AG04449 (cell line): ENCODE data around the gene AFF3.

Experiments used
- CTCF ChIA-PET: fragments of 350-600 bp; formaldehyde crosslinking; extraction: SDS; loops from one replicate; lab custom pipeline; 2021; ENCODE audit warnings: antibody characterized with exemption; lab: Yijun Ruan, JAX
- POLR2A ChIA-PET: fragments of 400-600, 350-600 bp; formaldehyde crosslinking; extraction: SDS; loops from one replicate; lab custom pipeline; 2020; ENCODE audit warnings: antibody characterized with exemption, inconsistent platforms; lab: Yijun Ruan, JAX
- DNase-seq: peaks from one replicate; pipeline ENCODE4 v3.0.0-alpha.2; 2010; ENCODE audit warnings: low read depth, low spot score
- H3K4me3 ChIP-seq: 2 replicates; pipeline ENCODE4 v1.5.1; 2011; ENCODE audit warnings: low read depth, mild to moderate bottlenecking, control low read depth, low read length
- CTCF ChIP-seq: IDR thresholded peaks from one replicate; pipeline ENCODE4 v1.5.1; 2011; ENCODE audit warnings: mild to moderate bottlenecking, moderate library complexity, low read length, control low read depth, inconsistent platforms; ENCODE audit not compliant: insufficient read depth; ENCODE audit errors: missing control alignments

AFF3 gene

GRCh38 chr2:100151310-100151709, 8.9 kb upstream of the AFF3 start:
- no peak for TF ChIP-seq CTCF
- ChIA-PET CTCF (no interaction called here), POLR2A (no interaction called here)
- no peak for DNase-seq
- no peak overlapping the region for H3K4me3 ChIP-seq

GRCh38 chr2:100148883-100149282, 6.5 kb upstream of the AFF3 start:
- CTCF ChIA-PET = no interaction called here
- H3K4me3 ChIP-seq = no peak overlapping the region
- TF ChIP-seq CTCF = no peak
- POLR2A ChIA-PET = interaction anchor here (0.6 kb wide), 1 partner anchor 300 kb away, joined by 3 read pairs; no protein-coding TSS in a partner anchor
- no peak for DNase-seq

- TF ChIP-seq CTCF = no peak
- ChIA-PET CTCF (no interaction called here), POLR2A (no interaction called here)
- H3K4me3 ChIP-seq = no peak overlapping the region
- DNase-seq = no peak
These were observed 4.2 kb upstream of the AFF3 start for GRCh38 chr2:100146657-100146960.

GRCh38 chr2:100145893-100146656, 3.7 kb upstream of the AFF3 start:
- CTCF ChIA-PET = no interaction called here
- TF ChIP-seq CTCF = no peak
- DNase-seq = no peak
- no peak overlapping the region for H3K4me3 ChIP-seq
- POLR2A ChIA-PET = no interaction called here

GRCh38 chr2:100143286-100143685, 896 bp upstream of the AFF3 start:
- CTCF ChIA-PET = no interaction called here
- DNase-seq = no peak
- POLR2A ChIA-PET = no interaction called here
- TF ChIP-seq CTCF = no peak
- no peak overlapping the region for H3K4me3 ChIP-seq

- no peak for DNase-seq
- ChIA-PET CTCF (no interaction called here), POLR2A (no interaction called here)
- no peak overlapping the region for H3K4me3 ChIP-seq
- no peak for TF ChIP-seq CTCF
These were observed 484 bp downstream of the AFF3 start for GRCh38 chr2:100141906-100142305.
